ENCODE measurements around the gene NACC2. TPM values are rescaled to one million over a fixed set of nuclear protein-coding genes. Genes with fewer than 3 reads are reported as not detected.
A peak's percentile ranks its signal among the peaks of the same experiment; 100 is the strongest.

Gene NACC2
- total and polyA plus RNA-seq, 9 of the 15 experiments (the other 6 are each of a cell fraction or from before 2014, with no cell fraction given), result 0.70 to 25.1 (median 5.6) TPM

DNA sequence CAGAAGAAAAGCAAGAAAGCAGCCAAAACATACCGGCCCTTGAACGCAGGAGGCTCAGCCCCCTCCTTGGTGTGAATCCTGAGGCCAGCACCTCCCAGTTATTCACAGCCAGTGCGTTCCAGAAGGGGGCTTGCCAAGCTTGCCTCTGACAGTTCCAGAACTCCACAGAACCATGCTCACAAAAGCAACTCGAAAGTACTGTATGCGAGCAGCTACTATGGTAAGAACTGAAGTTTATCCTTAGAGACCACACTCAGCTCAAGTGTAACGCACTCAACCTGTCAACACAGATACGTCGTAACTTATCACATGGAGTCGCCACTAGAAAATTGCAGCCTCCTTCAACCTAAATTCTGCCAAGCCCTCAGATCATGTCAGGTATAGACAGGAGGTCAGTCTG lies 135.3 kb downstream of the NACC2 start (continued):
- TF ChIP-seq MLLT1 (IDR thresholded peaks at IDR 0.05) (peak; percentile 30 to 47; a peak in 1 of 4 replicates), ERF (CRISPR knock-in tag; IDR thresholded peaks at IDR 0.05) (peak; percentile 32; the same call in 1 of the 2 replicates), PHTF2 (CRISPR knock-in tag; IDR thresholded peaks at IDR 0.05) (no peak), ELF4 (CRISPR knock-in tag; IDR thresholded peaks at IDR 0.05) (0 out of 2 replicates have a peak, but pooled peaks have one; percentile 15), FOXK1 (CRISPR knock-in tag; IDR thresholded peaks at IDR 0.05; ENCODE audit: borderline replicate concordance) (no peak), ZNF699 (CRISPR knock-in tag; IDR thresholded peaks at IDR 0.05; ENCODE audit: insufficient replicate concordance) (no peak), STAT5A (IDR thresholded peaks at IDR 0.05; ENCODE audit: borderline replicate concordance, low read length) (no peak), ZNF507 (tag; conservative IDR thresholded peaks at IDR 0.05) (no peak), PCBP2 (IDR thresholded peaks at IDR 0.05; ENCODE audit: low read depth, low read length, poor library complexity, severe bottlenecking) (no peak), ZBTB7A (IDR thresholded peaks at IDR 0.05; ENCODE audit: borderline replicate concordance, control insufficient read depth, low read depth, low read length) (no peak), FOXK2 (conservative IDR thresholded peaks at IDR 0.05 in 1 of 2, IDR thresholded peaks at IDR 0.05 in 1 of 2; ENCODE audit: low read depth in 2 of 2) (0 out of 4 replicates have a peak, but pooled peaks of 1 of the 2 experiments have one; percentile 31)

Data from K562 (cell line).